Erythroblast (primary cell): ENCODE measurements around the gene SAA4.

Source experiments
- GATA1 ChIP-seq: IDR thresholded peaks from 2 replicates; pipeline ENCODE4 v1.6.1; 2011; ENCODE audit warnings: low read depth, mild to moderate bottlenecking, control low read depth, low read length, moderate library complexity
- POLR2A ChIP-seq: IDR thresholded peaks from 2 replicates; pipeline ENCODE4 v1.6.1; 2011; ENCODE audit warnings: mild to moderate bottlenecking, low read length

DNA sequence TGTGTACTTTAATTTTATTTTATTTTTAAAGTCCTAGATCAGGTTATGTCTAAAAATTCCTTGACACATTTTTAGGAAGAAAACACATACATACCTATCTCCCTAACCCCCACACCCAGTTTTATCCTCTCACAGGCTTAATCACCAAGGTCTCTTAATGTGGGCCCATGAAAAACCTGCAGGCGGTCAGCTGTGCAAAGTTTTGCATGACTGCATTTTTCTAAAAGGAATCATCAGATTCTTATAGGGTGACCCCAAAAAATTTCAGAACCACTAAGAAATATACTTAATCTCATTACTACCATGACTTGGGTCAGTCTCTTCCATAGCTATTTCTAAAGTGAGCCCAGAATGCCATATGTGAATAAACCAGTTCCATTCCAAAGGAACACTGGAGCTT is 49.2 kb upstream of the SAA4 start:
- TF ChIP-seq POLR2A (no peak), GATA1 (no peak)
